Caco-2 (cell line): ENCODE measurements around the gene EFNA2. TPM values are rescaled to one million over a fixed set of nuclear protein-coding genes. Genes with fewer than 3 reads are reported as not detected.
A peak's percentile ranks its signal among the peaks of the same experiment; 100 is the strongest.

ENCODE experiments used
- BruUV-seq: library from RNA; stranded (reverse); fragments of 400-500 nt; replicated peaks from 2 replicates; lab custom pipeline; 2021; lab: Mats Ljungman, UMichigan
- CTCF ChIA-PET: fragments of 300-600 bp; sonication (Branson Sonifier 250); formaldehyde crosslinking; loops from one replicate; lab custom pipeline; 2022; ENCODE audit warnings: antibody characterized with exemption; lab: Charles Lee
- POLR2A ChIA-PET: fragments of 300-600 bp; sonication (Branson Sonifier 250); formaldehyde crosslinking; loops from one replicate; lab custom pipeline; 2022; ENCODE audit warnings: antibody characterized with exemption; lab: Charles Lee
- DNase-seq, 2 experiments: peaks; one replicate each; pipeline versions ENCODE4 v3.0.0 to v3.0.0-alpha.2; 2020 to 2022
- H3K27me3 ChIP-seq: replicated peaks from 2 replicates; pipeline ENCODE4 v1.6.0; 2011; ENCODE audit warnings: low read length; ENCODE audit not compliant: control insufficient read depth, insufficient read depth
- H3K36me3 ChIP-seq: 2 replicates; pipeline ENCODE4 v1.5.1; 2011; ENCODE audit warnings: low read length; ENCODE audit not compliant: control insufficient read depth, insufficient read depth
- H3K4me1 ChIP-seq: fragments of 250-450 bp; sonication (Bioruptor Pico); 2 replicates; pipeline ENCODE4 v1.5.1; 2020; ENCODE audit warnings: mild to moderate bottlenecking
- H3K4me3 ChIP-seq: 2 replicates; pipeline ENCODE4 v1.5.1; 2011; ENCODE audit warnings: low read depth, mild to moderate bottlenecking, control low read depth, low read length
- H3K9me3 ChIP-seq: fragments of 250-450 bp; sonication (Bioruptor Pico); 2 replicates; pipeline ENCODE4 v1.5.1; 2020; ENCODE audit warnings: mild to moderate bottlenecking, moderate library complexity
- H3K27ac Mint-ChIP-seq: one replicate; pipeline ENCODE4 v1.8.0; 2022; ENCODE audit warnings: mixed read lengths; ENCODE audit not compliant: unreplicated experiment
- H3K27me3 Mint-ChIP-seq: one replicate; pipeline ENCODE4 v1.8.0; 2022; ENCODE audit warnings: mixed read lengths; ENCODE audit not compliant: insufficient read depth, unreplicated experiment
- H3K36me3 Mint-ChIP-seq: one replicate; pipeline ENCODE4 v1.8.0; 2022; ENCODE audit warnings: mild to moderate bottlenecking, mixed read lengths; ENCODE audit not compliant: insufficient read depth, unreplicated experiment
- H3K4me1 Mint-ChIP-seq: one replicate; pipeline ENCODE4 v1.8.0; 2022; ENCODE audit warnings: low read depth, mixed read lengths; ENCODE audit not compliant: unreplicated experiment
- H3K4me3 Mint-ChIP-seq: one replicate; pipeline ENCODE4 v1.8.0; 2022; ENCODE audit warnings: mild to moderate bottlenecking, moderate library complexity, mixed read lengths; ENCODE audit not compliant: unreplicated experiment
- H3K9me3 Mint-ChIP-seq: one replicate; pipeline ENCODE4 v1.8.0; 2022; ENCODE audit warnings: mixed read lengths; ENCODE audit not compliant: unreplicated experiment
- intact Hi-C: fragments of 100-400 bp; cut with micrococcal nuclease; formaldehyde crosslinking; loops from one replicate; pipeline ENCODE4 v1.10.0; 2022; ENCODE audit not compliant: unreplicated experiment
- total RNA-seq: library from RNA; stranded (reverse); gene quantifications from 2 replicates; pipeline ENCODE4 v1.2.3, GENCODE V29; 2022
- TF ChIP-seq, protein P1 (sequence below), 2 experiments: fragments of 200-600 bp in 1 of 2; IDR thresholded peaks; 1 replicate in 1 of 2; 2 replicates in 1 of 2; pipeline versions ENCODE4 v1.5.1 to v1.8.0; 2011 to 2022; ENCODE audit warnings: antibody characterized with exemption in 1 of 2, control low read depth in 1 of 2, inconsistent platforms in 1 of 2, low read depth in 1 of 2, low read length in 1 of 2, mild to moderate bottlenecking in 1 of 2, moderate library complexity in 1 of 2; ENCODE audit not compliant: insufficient read depth in 1 of 2, severe bottlenecking in 1 of 2, unreplicated experiment in 1 of 2

EFNA2 gene
- total RNA-seq, 1 experiment from 2014 or later = 18.6 TPM

DNA sequence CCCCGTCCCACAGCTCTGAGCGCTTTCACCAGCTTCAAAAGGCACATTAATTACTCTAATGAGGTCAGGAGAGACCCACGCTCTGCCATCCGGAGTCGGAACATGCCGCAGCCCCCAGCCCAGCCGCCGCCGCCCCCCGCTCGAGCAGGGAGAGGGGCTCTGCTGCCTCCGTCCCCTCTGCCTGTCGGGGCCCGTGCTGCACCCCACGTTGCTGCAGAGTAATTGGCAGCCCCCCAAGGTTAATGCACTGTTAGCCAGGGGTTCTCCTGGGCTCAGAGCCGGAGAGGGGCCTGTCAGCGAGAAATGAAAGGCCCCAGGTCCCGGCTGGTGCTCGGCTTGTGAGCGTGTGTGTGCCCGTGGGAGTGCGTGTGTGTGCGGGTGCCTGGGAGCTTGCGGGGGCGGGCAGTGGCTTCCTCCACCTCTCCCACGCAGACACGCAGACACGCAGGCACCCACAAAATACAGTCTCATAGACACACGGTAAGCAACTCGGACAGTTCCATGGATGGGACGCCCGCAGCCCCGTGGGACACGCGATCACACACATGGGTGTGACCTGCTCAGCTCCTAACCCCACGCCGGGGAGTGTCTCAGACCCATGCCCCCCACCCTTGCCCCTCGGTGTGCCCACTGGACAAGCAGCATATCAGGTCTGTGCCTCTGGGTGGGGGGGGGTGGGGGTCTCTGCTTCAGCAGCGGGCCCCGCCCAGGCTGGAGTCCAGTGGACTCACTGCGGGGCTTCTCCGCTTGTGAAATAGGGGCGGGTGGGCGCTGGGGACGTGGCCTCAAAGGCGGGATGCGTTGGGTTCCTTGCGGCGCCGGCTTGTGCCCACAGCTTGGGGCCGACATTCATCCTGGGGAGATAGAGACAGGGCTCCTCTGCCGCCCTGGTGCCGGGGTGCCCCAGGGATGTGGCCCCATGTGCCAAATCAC, 4.8 kb upstream of the EFNA2 start:
- Histone ChIP-seq H3K4me3 (no peak overlapping the region), H3K9me3 (no peaks in the 10 kb centered on the region), H3K4me1 (peaks cover 34% of the 10 kb centered on the region), H3K36me3 (peaks cover 3% of the 10 kb centered on the region), H3K27me3 (no peaks in the 10 kb centered on the region)
- no TSS peak for BruUV-seq
- Mint-ChIP-seq H3K4me3 (no peak overlapping the region), H3K36me3 (peaks cover 37% of the 10 kb centered on the region), H3K27me3 (no peaks in the 10 kb centered on the region), H3K27ac (peak overlapping the region; percentile 12), H3K9me3 (no peaks in the 10 kb centered on the region), H3K4me1 (peaks cover 24% of the 10 kb centered on the region)
- DNase-seq = no peak
- ChIA-PET POLR2A (no interaction called here), CTCF (interaction anchor here (1.3 kb wide), 1 partner anchor 23 kb away, joined by 3 read pairs; no protein-coding TSS in a partner anchor)
- TF ChIP-seq, protein P1, sequence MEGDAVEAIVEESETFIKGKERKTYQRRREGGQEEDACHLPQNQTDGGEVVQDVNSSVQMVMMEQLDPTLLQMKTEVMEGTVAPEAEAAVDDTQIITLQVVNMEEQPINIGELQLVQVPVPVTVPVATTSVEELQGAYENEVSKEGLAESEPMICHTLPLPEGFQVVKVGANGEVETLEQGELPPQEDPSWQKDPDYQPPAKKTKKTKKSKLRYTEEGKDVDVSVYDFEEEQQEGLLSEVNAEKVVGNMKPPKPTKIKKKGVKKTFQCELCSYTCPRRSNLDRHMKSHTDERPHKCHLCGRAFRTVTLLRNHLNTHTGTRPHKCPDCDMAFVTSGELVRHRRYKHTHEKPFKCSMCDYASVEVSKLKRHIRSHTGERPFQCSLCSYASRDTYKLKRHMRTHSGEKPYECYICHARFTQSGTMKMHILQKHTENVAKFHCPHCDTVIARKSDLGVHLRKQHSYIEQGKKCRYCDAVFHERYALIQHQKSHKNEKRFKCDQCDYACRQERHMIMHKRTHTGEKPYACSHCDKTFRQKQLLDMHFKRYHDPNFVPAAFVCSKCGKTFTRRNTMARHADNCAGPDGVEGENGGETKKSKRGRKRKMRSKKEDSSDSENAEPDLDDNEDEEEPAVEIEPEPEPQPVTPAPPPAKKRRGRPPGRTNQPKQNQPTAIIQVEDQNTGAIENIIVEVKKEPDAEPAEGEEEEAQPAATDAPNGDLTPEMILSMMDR (IDR thresholded peaks at IDR 0.05; ENCODE audit: insufficient read depth in 1 of 2, low read depth in 1 of 2, low read length in 1 of 2, severe bottlenecking in 1 of 2, unreplicated experiment in 1 of 2) = no peak
- intact Hi-C loops = no loop called here

DNA sequence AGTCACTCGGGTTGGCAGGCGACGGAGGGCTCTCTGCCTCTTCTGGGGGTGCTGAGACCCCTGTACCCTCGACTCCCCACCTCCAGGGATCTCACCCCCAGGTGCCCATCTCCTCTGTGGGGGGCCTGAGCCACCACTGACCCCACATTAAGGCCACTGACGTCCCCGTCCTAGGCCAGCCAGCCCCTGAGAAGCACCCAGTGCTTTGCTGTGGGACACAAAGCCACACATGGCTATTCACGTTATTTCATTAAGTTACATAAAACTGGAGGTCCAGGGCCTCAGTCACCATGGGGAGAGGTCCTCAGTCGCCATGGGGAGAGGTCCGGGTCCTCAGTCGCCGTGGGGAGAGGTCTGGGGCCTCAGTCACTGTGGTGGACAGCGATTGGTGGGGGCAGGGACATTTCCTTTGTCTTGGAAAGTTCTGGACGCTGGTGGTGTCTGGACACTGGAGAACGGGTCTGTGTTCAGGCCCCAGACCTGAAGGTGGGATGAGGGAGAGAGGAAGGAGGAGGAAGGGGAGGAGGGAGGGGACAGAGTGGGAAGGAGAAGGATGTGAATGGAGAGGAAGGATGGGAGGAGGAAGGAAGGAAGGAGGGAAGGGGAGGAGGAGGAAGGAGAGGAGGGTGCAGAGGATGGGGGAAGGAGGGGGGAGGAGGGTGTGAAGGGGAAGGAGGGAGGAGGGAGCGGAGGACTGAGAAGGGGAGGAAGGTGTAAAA, 3.9 kb upstream of the EFNA2 start:
- Mint-ChIP-seq H3K4me1 (peaks cover 21% of the 10 kb centered on the region), H3K36me3 (peaks cover 29% of the 10 kb centered on the region), H3K27me3 (no peaks in the 10 kb centered on the region), H3K27ac (no peak overlapping the region), H3K9me3 (no peaks in the 10 kb centered on the region), H3K4me3 (peak overlapping the region; percentile 19)
- no peak overlapping the region for H3K4me3 ChIP-seq
- peaks cover 30% of the 10 kb centered on the region for H3K4me1 ChIP-seq
- H3K9me3 ChIP-seq = no peaks in the 10 kb centered on the region
- TF ChIP-seq, protein P1 (IDR thresholded peaks at IDR 0.05; ENCODE audit: insufficient read depth in 1 of 2, low read depth in 1 of 2, low read length in 1 of 2, severe bottlenecking in 1 of 2, unreplicated experiment in 1 of 2) = no peak
- POLR2A ChIA-PET = no interaction called here
- no TSS peak for BruUV-seq
- no peaks in the 10 kb centered on the region for H3K27me3 ChIP-seq
- H3K36me3 ChIP-seq = peaks cover 3% of the 10 kb centered on the region
- intact Hi-C loops = no loop called here
- DNase-seq = no peak
- CTCF ChIA-PET = no interaction called here

DNA sequence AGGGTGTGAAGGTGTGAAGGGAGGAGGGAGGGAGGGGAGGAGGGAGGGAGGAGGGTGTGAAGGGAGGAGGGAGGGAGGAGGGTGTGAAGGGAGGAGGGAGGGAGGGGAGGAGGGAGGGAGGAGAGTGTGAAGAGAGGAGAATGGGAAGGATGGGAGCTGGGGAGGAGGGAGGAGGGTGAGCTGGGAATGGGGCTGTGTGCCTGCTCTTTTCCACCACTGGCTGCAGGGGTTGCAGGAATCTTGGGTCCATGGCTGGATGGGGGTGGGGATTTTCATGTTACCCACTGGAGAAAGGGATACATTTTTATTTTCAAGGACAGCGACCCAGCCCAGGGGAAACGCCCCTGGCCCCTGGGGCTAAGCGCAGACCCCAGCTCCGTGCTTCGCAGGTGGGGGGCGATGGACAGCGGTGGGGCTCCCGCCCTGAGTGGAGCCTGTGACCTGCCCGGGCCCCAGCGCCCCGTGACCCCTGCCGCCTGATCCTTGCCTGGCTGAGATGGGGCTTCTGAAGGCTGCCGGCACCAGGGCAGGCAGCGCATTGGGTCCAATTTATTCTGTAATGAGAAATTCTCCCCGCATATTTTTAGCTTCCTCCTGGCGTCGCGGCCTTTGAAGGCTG, 3.0 kb upstream of the EFNA2 start:
- Histone ChIP-seq H3K27me3 (no peaks in the 10 kb centered on the region), H3K36me3 (peaks cover 3% of the 10 kb centered on the region), H3K4me1 (peaks cover 39% of the 10 kb centered on the region), H3K4me3 (no peak overlapping the region), H3K9me3 (no peaks in the 10 kb centered on the region)
- DNase-seq = no peak
- H3K27ac Mint-ChIP-seq = no peak overlapping the region
- intact Hi-C loops = no loop called here
- ChIA-PET CTCF (no interaction called here), POLR2A (no interaction called here)
- H3K9me3 Mint-ChIP-seq = no peaks in the 10 kb centered on the region
- TF ChIP-seq, protein P1 (IDR thresholded peaks at IDR 0.05; ENCODE audit: insufficient read depth in 1 of 2, low read depth in 1 of 2, low read length in 1 of 2, severe bottlenecking in 1 of 2, unreplicated experiment in 1 of 2) = no peak
- BruUV-seq = no TSS peak
- no peak overlapping the region for H3K4me3 Mint-ChIP-seq
- peaks cover 27% of the 10 kb centered on the region for H3K36me3 Mint-ChIP-seq
- H3K27me3 Mint-ChIP-seq = no peaks in the 10 kb centered on the region
- H3K4me1 Mint-ChIP-seq = peaks cover 18% of the 10 kb centered on the region
